SK-N-MC (cell line): ENCODE results near the gene ABLIM1.

ENCODE experiments used
- FOXP2 ChIP-seq: optimal IDR thresholded peaks from 2 replicates; pipeline ENCODE3; 2011; ENCODE audit warnings: mild to moderate bottlenecking, moderate library complexity; ENCODE audit not compliant: insufficient read depth; ENCODE audit errors: extremely low read length, control extremely low read depth
- POLR2AphosphoS5 ChIP-seq: IDR thresholded peaks from 2 replicates; pipeline ENCODE4 v1.6.1; 2012; ENCODE audit warnings: mild to moderate bottlenecking, low read depth, low read length, borderline replicate concordance

GRCh38 chr10:114395366-114396022, 262.6 kb downstream of the ABLIM1 start:
- TF ChIP-seq POLR2AphosphoS5 (no peak), FOXP2 (no peak)
